Measurements from ENCODE around the gene SSMEM1.

SSMEM1 gene

DNA sequence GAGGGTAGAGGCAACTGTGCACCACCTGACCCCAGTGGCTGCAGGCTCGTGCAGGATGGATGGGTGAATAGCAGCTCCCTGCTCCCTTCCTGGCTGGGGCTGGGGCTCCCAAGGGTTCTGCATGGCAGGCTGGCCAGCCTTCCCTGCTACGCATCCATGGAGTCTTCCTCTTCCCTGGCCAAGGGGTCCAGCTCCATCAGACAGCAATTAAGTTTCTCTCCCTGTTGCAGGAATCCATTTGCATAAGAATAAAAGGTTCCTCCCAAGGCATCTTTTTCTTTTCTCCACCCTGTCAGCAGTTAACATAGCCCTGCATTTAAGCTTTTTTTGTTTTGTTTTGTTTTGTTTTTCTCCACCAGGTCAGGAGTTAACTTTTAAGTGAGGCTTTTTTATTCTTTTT is 49.0 kb downstream of the SSMEM1 start:
- no peak for DNase-seq

DNA sequence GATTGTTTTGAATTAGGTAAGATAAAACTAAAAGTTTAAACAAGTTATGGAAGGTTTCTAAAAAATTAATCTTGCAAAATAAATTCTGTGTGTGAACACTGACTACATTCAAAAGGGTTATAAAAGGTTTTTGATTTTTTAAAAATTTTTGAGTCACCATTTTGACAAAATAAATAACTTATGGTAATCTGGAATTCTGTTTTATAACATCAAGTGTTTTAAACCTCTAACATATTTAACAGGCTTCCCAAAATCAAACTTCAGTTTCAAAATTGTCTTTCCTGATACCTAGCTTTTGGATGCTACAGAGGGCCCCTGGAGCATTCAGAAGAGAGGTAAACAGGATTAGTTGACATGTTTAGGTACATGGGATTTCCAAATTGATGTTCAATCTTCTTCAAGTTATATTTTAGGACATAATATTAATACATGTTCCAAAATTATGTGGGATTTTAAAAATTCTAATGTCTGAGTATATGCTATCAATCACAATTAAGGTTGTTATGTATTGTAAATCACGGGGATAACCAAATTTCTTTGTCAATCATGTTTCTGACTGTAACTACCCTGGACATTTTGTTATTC is 50.9 kb downstream of the SSMEM1 start:
- no peak for DNase-seq

DNA sequence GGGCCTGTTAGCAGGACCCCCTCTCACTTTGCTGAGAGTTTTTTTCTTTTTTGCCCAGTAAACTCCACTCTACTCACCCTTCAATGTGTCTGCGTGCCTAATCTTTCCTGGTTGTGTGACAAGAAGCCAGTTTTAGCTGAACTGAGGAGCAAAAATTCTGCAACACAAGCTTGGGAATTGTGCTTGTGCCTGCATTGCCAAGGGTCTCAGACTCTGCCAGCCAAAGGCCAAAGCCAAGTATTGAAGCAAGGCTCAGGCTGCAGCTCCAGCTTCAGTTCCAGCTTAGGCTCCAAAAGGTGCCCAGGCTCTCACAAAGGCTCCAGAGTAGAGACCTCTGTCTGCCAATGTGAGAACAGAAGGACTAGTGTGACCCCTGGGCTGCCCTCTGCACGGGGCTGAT is 54.8 kb downstream of the SSMEM1 start:
- no peak for DNase-seq

DNA sequence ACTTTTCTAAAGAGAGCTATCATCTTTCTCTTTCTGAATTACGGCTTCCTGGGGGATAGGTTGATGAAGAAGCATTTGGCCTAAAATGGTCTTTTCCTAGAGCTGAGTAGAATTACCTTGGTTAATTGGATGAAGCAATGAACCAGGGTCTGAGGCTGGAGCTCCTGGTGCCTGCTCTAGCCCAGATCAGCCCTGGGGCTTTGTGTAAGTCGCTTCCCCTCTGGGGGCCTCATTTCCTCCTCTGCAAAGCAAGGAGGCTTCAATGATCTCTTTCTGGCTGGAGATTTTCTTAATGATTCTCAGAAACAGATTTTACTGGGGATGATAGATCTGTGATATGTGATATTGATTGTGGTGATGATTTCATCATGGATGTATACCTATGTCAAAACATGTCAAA is 55.5 kb downstream of the SSMEM1 start:
- no peak for DNase-seq

Data from NCI-H510A (cell line).